GM19397 (cell line): ENCODE data around the gene CDKN2B-AS1.

Source experiments
- ATAC-seq: cut with Tn5 transposase; IDR thresholded peaks from one replicate; pipeline ENCODE4 v1.9.1; 2021; ENCODE audit warnings: mild to moderate bottlenecking, moderate library complexity; ENCODE audit not compliant: unreplicated experiment

The CDKN2B-AS1 gene

GRCh38 chr9:21982391-21982790 lies 12.2 kb upstream of the CDKN2B-AS1 start:
- no peak for ATAC-seq

GRCh38 chr9:21982861-21983560 lies 11.6 kb upstream of the CDKN2B-AS1 start:
- ATAC-seq, result no peak

GRCh38 chr9:21983561-21983935 lies 11.0 kb upstream of the CDKN2B-AS1 start:
- ATAC-seq, result no peak

- no peak for ATAC-seq
Measured at GRCh38 chr9:21984101-21984500, 10.5 kb upstream of the CDKN2B-AS1 start.

- peak; percentile 45 for ATAC-seq
Measured at GRCh38 chr9:21985964-21986667, 8.5 kb upstream of the CDKN2B-AS1 start.

GRCh38 chr9:21988056-21988990 lies 6.3 kb upstream of the CDKN2B-AS1 start:
- ATAC-seq, result no peak

- ATAC-seq, result no peak
Measured at GRCh38 chr9:21989440-21990189, 5.0 kb upstream of the CDKN2B-AS1 start.

- no peak for ATAC-seq
Measured at GRCh38 chr9:21991072-21991959, 3.3 kb upstream of the CDKN2B-AS1 start.

GRCh38 chr9:21993007-21993406 lies 1.6 kb upstream of the CDKN2B-AS1 start:
- no peak for ATAC-seq

GRCh38 chr9:21993893-21994555 lies 567 bp upstream of the CDKN2B-AS1 start, which contains the start of gene CDKN2A:
CDKN2A (minus strand) TSS chr9:21994392.
- ATAC-seq, result peak; percentile 45

- ATAC-seq, result peak; percentile 78
Measured at GRCh38 chr9:21995006-21995665, 545 bp downstream of the CDKN2B-AS1 start.

GRCh38 chr9:21995666-21996398 lies 1.2 kb downstream of the CDKN2B-AS1 start:
- peak; percentile 16 for ATAC-seq

- ATAC-seq, result no peak
Measured at GRCh38 chr9:21996438-21996837, 1.8 kb downstream of the CDKN2B-AS1 start.

GRCh38 chr9:21996858-21997257 lies 2.3 kb downstream of the CDKN2B-AS1 start:
- ATAC-seq, result no peak

GRCh38 chr9:21997480-21997879 lies 2.9 kb downstream of the CDKN2B-AS1 start:
- no peak for ATAC-seq

GRCh38 chr9:21998026-21998425 lies 3.4 kb downstream of the CDKN2B-AS1 start:
- no peak for ATAC-seq

- no peak for ATAC-seq
Measured at GRCh38 chr9:22002038-22002437, 7.4 kb downstream of the CDKN2B-AS1 start.
